Astrocyte (in vitro differentiated cells and primary cell): ENCODE results near the gene RALGAPA2. TPM values are rescaled to one million over a fixed set of nuclear protein-coding genes. Genes with fewer than 3 reads are reported as not detected.

ENCODE experiments used
- DNase-seq: peaks from one replicate; pipeline ENCODE4 v3.0.0-alpha.2; 2010; ENCODE audit warnings: low read depth
- FAIRE-seq: peaks from 2 replicates; lab custom pipeline; 2011; peaks lifted over from hg19 to GRCh38; lab: Jason Lieb, UNC
- H2AFZ ChIP-seq: 2 replicates; pipeline ENCODE4 v1.6.0; 2012; ENCODE audit warnings: low read depth, low read length, inconsistent platforms
- H3K27ac ChIP-seq: 2 replicates; pipeline ENCODE4 v1.5.1; 2011; ENCODE audit warnings: low read depth, low read length, inconsistent platforms
- H3K27me3 ChIP-seq: 2 replicates; pipeline ENCODE4 v1.6.0; 2011; ENCODE audit warnings: low read length, inconsistent platforms; ENCODE audit not compliant: insufficient read depth
- H3K36me3 ChIP-seq: 2 replicates; pipeline ENCODE4 v1.5.1; 2011; ENCODE audit warnings: low read length, inconsistent platforms; ENCODE audit not compliant: insufficient read depth
- H3K4me1 ChIP-seq: 2 replicates; pipeline ENCODE4 v1.5.1; 2011; ENCODE audit warnings: low read length, inconsistent platforms; ENCODE audit not compliant: insufficient read depth
- H3K4me2 ChIP-seq: 2 replicates; pipeline ENCODE4 v1.6.0; 2012; ENCODE audit warnings: low read length, inconsistent platforms
- H3K4me3 ChIP-seq: 2 replicates; pipeline ENCODE4 v1.5.1; 2011; ENCODE audit warnings: low read depth, mild to moderate bottlenecking, low read length, inconsistent platforms; ENCODE audit not compliant: insufficient read depth
- H3K79me2 ChIP-seq: 2 replicates; pipeline ENCODE4 v1.6.0; 2012; ENCODE audit warnings: mild to moderate bottlenecking, low read length, inconsistent platforms; ENCODE audit not compliant: insufficient read depth
- H3K9ac ChIP-seq: 2 replicates; pipeline ENCODE4 v1.6.0; 2012; ENCODE audit warnings: mild to moderate bottlenecking, low read length, inconsistent platforms
- H3K9me3 ChIP-seq: 2 replicates; pipeline ENCODE4 v1.5.1; 2012; ENCODE audit warnings: low read depth, mild to moderate bottlenecking, low read length, inconsistent platforms; ENCODE audit not compliant: insufficient read depth
- H4K20me1 ChIP-seq: 2 replicates; pipeline ENCODE4 v1.6.0; 2012; ENCODE audit warnings: low read length, inconsistent platforms; ENCODE audit not compliant: insufficient read depth
- H3K27ac Mint-ChIP-seq: one replicate; pipeline ENCODE4 v1.8.0; 2021; ENCODE audit warnings: mild to moderate bottlenecking, mixed read lengths; ENCODE audit not compliant: unreplicated experiment
- H3K27me3 Mint-ChIP-seq: one replicate; pipeline ENCODE4 v1.8.0; 2021; ENCODE audit warnings: low read depth, mixed read lengths; ENCODE audit not compliant: unreplicated experiment
- H3K36me3 Mint-ChIP-seq: one replicate; pipeline ENCODE4 v1.8.0; 2021; ENCODE audit warnings: low read depth, mixed read lengths; ENCODE audit not compliant: unreplicated experiment
- H3K4me1 Mint-ChIP-seq: one replicate; pipeline ENCODE4 v1.8.0; 2021; ENCODE audit warnings: low read depth, mixed read lengths; ENCODE audit not compliant: unreplicated experiment
- H3K4me3 Mint-ChIP-seq: one replicate; pipeline ENCODE4 v1.8.0; 2021; ENCODE audit warnings: mild to moderate bottlenecking, moderate library complexity, mixed read lengths; ENCODE audit not compliant: unreplicated experiment
- H3K9me3 Mint-ChIP-seq: one replicate; pipeline ENCODE4 v1.8.0; 2021; ENCODE audit warnings: mild to moderate bottlenecking, mixed read lengths; ENCODE audit not compliant: unreplicated experiment
- EZH2 ChIP-seq: IDR thresholded peaks from 2 replicates; pipeline ENCODE4 v1.6.1; 2012; ENCODE audit warnings: mild to moderate bottlenecking, low read length, inconsistent platforms; ENCODE audit not compliant: insufficient read depth
- total RNA-seq: library from RNA; stranded (reverse); gene quantifications from 2 replicates; pipeline ENCODE4 v1.2.1, GENCODE V29; 2021
- TF ChIP-seq, protein P1 (sequence below): IDR thresholded peaks from 2 replicates; pipeline ENCODE4 v1.5.1; 2011; ENCODE audit warnings: low read depth, mild to moderate bottlenecking, inconsistent platforms, low read length, moderate library complexity; ENCODE audit not compliant: insufficient read depth

The RALGAPA2 gene
- total RNA-seq, 1 donor from 2014 or later, result 6.6 TPM

DNA sequence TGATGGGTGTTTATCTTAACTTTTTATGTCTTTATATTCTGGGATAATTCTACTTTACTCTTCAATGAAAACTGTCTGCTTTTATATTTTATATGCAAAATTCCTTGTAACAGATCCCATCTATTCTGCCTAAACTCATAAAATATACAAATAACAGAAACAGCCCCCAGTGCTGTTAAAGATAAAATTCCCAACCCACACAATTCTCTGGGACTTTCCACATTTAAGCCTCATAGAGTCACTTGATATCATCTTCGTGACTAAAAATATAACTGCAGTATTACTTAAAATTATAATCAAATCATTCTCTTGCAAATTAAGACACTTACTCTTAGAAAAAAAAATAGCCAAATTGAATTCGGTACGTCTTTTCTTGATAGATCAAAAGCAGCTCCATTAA is 284.4 kb downstream of the RALGAPA2 start:
- TF ChIP-seq, protein P1, sequence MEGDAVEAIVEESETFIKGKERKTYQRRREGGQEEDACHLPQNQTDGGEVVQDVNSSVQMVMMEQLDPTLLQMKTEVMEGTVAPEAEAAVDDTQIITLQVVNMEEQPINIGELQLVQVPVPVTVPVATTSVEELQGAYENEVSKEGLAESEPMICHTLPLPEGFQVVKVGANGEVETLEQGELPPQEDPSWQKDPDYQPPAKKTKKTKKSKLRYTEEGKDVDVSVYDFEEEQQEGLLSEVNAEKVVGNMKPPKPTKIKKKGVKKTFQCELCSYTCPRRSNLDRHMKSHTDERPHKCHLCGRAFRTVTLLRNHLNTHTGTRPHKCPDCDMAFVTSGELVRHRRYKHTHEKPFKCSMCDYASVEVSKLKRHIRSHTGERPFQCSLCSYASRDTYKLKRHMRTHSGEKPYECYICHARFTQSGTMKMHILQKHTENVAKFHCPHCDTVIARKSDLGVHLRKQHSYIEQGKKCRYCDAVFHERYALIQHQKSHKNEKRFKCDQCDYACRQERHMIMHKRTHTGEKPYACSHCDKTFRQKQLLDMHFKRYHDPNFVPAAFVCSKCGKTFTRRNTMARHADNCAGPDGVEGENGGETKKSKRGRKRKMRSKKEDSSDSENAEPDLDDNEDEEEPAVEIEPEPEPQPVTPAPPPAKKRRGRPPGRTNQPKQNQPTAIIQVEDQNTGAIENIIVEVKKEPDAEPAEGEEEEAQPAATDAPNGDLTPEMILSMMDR, result no peak
- no peak for TF ChIP-seq EZH2
- FAIRE-seq, result no peak
- Histone ChIP-seq H3K36me3 (no peaks in the 10 kb centered on the region), H2AFZ (no peak overlapping the region), H3K79me2 (no peaks in the 10 kb centered on the region), H3K27me3 (no peaks in the 10 kb centered on the region), H3K4me2 (no peak overlapping the region), H3K4me3 (no peak overlapping the region), H3K9ac (no peak overlapping the region), H4K20me1 (no peaks in the 10 kb centered on the region), H3K27ac (no peak overlapping the region), H3K4me1 (no peaks in the 10 kb centered on the region), H3K9me3 (no peaks in the 10 kb centered on the region)
- H3K4me1 Mint-ChIP-seq, result no peaks in the 10 kb centered on the region
- no peaks in the 10 kb centered on the region for H3K9me3 Mint-ChIP-seq
- no peak overlapping the region for H3K4me3 Mint-ChIP-seq
- H3K36me3 Mint-ChIP-seq, result no peaks in the 10 kb centered on the region
- DNase-seq, result no peak
- no peak overlapping the region for H3K27ac Mint-ChIP-seq
- peaks cover 4% of the 10 kb centered on the region for H3K27me3 Mint-ChIP-seq

DNA sequence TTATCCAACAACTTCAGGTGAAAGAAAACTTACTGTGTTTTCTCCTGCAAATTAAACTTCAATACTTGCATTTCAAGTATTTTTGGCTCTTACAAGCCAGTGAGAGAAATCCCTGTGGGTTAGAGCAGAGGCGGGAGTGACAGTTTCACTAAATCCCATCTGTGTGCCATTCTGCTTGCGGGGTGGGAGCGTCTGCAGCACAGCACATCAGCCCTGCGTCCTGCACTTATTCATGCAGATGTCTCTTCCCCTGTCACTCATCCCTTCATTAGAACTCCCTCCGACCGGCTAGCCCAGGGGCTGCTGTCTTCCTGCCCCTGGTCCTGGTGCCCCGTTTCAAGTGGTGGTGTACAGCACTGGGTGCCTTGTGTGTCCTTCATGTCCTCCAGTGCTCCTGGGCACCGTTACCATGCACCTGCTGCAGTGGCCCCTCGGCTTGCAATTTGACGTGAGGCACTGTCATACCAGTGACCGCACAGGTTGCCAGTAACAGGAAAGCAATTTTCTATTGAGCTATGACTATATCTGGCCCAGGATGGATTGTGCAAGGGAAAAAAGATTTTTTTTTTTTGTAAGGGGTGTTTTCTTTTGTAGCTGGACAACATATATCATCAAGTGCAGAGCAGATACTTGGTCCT is 285.1 kb downstream of the RALGAPA2 start:
- Histone ChIP-seq H3K79me2 (no peaks in the 10 kb centered on the region), H4K20me1 (no peaks in the 10 kb centered on the region), H3K9me3 (no peaks in the 10 kb centered on the region), H3K27me3 (no peaks in the 10 kb centered on the region), H3K4me2 (no peak overlapping the region), H3K27ac (no peak overlapping the region), H2AFZ (no peak overlapping the region), H3K9ac (no peak overlapping the region), H3K36me3 (no peaks in the 10 kb centered on the region), H3K4me1 (no peaks in the 10 kb centered on the region), H3K4me3 (no peak overlapping the region)
- no peaks in the 10 kb centered on the region for H3K36me3 Mint-ChIP-seq
- FAIRE-seq (no peak), DNase-seq (no peak)
- H3K4me3 Mint-ChIP-seq, result no peak overlapping the region
- no peaks in the 10 kb centered on the region for H3K4me1 Mint-ChIP-seq
- H3K9me3 Mint-ChIP-seq, result peaks cover 3% of the 10 kb centered on the region
- no peak for TF ChIP-seq EZH2
- TF ChIP-seq, protein P1, result no peak
- no peak overlapping the region for H3K27ac Mint-ChIP-seq
- H3K27me3 Mint-ChIP-seq, result peaks cover 6% of the 10 kb centered on the region

DNA sequence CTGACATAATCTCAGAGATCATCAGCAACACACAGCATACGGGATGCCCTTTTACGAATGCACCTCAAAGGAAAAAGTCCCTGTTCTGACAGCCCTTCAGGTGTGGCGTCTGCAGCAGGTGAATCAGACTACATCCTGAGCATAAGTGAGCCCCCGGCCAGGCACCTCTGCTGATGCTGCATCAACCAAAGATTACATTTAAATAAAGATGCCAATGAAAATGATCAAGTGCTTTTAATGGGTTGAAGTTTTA is 285.9 kb downstream of the RALGAPA2 start:
- Histone ChIP-seq H3K4me2 (no peak overlapping the region), H3K4me3 (no peak overlapping the region)

More for the DNA sequence above, 285.9 kb downstream of the RALGAPA2 start:
- no peak overlapping the region for H3K27ac Mint-ChIP-seq
- peaks cover 3% of the 10 kb centered on the region for H3K9me3 Mint-ChIP-seq
- Histone ChIP-seq H2AFZ (no peak overlapping the region), H3K36me3 (no peaks in the 10 kb centered on the region), H3K27ac (no peak overlapping the region), H3K9me3 (no peaks in the 10 kb centered on the region), H3K27me3 (no peaks in the 10 kb centered on the region), H3K4me1 (no peaks in the 10 kb centered on the region), H3K79me2 (no peaks in the 10 kb centered on the region), H4K20me1 (no peaks in the 10 kb centered on the region), H3K9ac (no peak overlapping the region)
- no peaks in the 10 kb centered on the region for H3K4me1 Mint-ChIP-seq
- DNase-seq (no peak), FAIRE-seq (no peak)
- H3K36me3 Mint-ChIP-seq, result no peaks in the 10 kb centered on the region
- no peak overlapping the region for H3K4me3 Mint-ChIP-seq
- peaks cover 6% of the 10 kb centered on the region for H3K27me3 Mint-ChIP-seq
- TF ChIP-seq, protein P1, result no peak
- no peak for TF ChIP-seq EZH2
